NCI-H460 (cell line): ENCODE data around the gene MYO5A. TPM values are rescaled to one million over a fixed set of nuclear protein-coding genes. Genes with fewer than 3 reads are reported as not detected.
"Not testable (repeated sequence)": the region's sequence is repeated elsewhere in the genome, so short reads cannot be mapped to it uniquely, and the experiment has no call there.

Experiments used
- DNase-seq: peaks from one replicate; pipeline ENCODE4 v3.0.0-alpha.2; 2016; ENCODE audit warnings: low read depth; ENCODE audit errors: extremely low read depth
- total RNA-seq: library from RNA; depleted of rRNA; stranded (reverse); fragments of >200 nt; shearing (Covaris generic); gene quantifications from 2 replicates; pipeline ENCODE4 v1.2.3, GENCODE V29; 2014

MYO5A gene
- total RNA-seq, 1 experiment from 2014 or later, result 12.6 TPM

DNA sequence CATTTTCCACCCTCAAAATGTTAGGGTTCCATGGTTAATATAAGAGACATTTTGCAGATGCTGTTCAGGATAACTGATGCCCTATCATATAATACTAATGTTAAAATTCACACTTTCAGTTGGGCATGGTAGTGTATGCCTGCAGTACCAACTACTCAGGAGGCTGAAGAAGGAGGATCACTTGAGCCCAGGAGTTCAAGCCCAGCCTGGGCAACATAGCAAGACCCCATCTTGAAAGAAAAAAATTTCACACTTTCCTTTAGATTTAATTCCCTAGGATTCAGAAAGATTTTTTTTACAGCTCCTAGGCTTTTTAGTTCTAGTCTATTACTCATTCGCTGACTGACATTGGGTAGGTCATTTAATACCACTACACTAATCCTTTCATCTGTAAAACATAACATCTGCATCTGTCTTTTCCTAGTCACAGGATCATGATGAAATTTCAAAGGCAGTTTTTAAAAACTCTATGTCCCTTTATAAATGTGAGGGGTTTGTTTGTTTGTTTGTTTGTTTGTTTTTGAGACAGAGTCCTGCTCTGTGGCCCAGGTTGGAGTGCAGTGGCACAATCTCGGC, 103.7 kb downstream of the MYO5A start:
- DNase-seq, result no peak

GRCh38 chr15:52423852-52424251, 104.8 kb downstream of the MYO5A start:
- DNase-seq, result no peak

GRCh38 chr15:52422001-52422400, 106.7 kb downstream of the MYO5A start:
- no peak for DNase-seq

GRCh38 chr15:52421029-52421428, 107.7 kb downstream of the MYO5A start:
- no peak for DNase-seq

- DNase-seq, result no peak
Measured at GRCh38 chr15:52419494-52419893, 109.2 kb downstream of the MYO5A start.

DNA sequence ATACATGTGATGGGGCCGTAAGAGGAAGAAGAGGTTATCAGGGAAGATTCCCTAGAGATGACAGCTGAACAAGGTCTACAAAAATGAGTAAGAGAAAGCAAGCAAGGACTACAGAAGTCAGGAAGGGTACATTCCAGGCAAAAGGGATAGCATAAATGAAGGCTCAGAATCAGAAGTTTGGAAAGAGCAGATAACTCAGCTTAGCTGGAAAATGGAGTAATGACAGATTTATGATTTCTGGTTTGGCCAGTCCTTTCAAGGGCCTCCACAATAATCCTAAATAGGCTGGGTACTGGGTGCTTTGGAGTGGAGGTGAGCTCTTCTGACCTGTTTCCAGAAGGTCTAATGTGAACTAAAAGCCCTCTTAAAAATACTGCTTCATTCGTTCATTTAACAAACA, 110.7 kb downstream of the MYO5A start:
- no peak for DNase-seq

DNA sequence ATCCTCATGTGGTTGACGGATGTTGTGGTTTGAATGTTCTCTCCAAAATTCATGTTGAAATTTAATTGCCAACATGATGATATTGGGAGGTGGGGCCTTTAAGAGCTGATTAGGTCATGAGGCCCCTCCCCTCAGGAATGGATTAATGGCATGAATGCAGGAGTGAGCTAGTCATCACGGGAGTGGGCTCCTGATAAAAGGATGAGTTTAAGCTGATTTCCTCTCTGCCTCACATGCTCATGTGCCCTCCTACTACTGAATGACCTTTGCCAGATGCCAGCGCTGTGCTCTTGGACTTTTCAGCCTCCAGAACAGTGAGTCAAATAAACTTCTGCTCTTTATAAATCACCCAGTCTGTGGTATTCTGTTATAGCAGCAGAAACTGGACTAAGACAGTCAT, 111.2 kb downstream of the MYO5A start:
- DNase-seq, result no peak

DNA sequence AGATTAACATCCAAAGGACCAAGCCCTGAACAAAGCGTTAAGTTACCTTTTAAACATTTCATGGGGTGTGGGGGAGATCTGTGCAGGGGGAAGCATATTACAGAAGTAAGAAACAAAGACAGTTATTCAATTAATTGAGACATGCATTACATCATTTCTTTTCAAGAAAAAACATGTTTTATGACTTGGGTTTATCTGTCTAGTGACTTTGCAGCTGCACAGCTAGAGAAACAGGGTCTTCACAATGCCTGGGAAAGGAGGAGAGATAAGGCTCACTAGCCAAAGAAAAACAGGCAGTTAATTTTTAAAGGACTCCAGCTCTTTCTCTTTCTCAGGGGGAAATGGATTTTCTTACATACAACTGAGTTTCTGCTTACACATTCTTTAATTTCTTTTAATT, 112.1 kb downstream of the MYO5A start:
- DNase-seq, result not testable (repeated sequence)

DNA sequence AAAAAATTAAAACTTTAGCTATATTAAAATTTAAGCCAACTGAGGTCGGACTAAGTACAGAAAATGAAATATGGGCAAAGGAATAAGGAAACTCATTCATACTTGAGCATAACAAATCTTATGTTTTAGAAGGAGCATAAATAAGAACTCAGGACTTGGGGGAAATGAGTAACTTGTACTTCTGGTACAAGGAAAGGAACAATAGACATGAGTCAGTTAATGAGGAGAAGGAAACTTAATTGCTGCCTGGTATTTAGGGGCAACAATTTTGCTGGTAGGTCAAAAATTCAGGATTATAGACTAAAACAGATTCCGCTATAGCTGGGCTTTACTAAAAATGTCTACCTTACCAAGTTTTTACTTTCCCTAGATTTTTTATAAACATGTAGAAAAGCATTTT, 113.1 kb downstream of the MYO5A start:
- no peak for DNase-seq

DNA sequence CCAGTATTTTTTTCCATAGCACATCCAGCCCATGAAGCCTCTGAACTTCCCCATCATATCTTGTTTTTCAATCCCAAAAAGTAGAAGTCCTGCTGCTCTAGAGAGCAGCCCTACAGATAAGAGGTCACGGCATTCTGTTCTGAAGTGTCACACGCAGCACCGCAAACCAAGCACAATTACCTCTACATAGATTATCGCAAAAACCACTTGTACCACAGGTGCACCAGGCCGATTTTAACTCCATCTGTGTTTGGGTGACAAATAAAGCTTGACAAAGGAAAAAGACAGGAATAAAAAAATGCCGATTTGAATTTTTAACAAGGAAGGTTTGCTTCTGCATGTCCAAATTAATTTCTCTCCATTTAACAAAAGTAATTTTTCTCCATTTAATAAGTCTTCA, 113.7 kb downstream of the MYO5A start:
- DNase-seq, result no peak

GRCh38 chr15:52408823-52409222, 119.9 kb downstream of the MYO5A start:
- no peak for DNase-seq

GRCh38 chr15:52407374-52407773, 121.3 kb downstream of the MYO5A start:
- no peak for DNase-seq

- DNase-seq, result no peak
Measured at GRCh38 chr15:52406601-52407000, 122.1 kb downstream of the MYO5A start.

DNA sequence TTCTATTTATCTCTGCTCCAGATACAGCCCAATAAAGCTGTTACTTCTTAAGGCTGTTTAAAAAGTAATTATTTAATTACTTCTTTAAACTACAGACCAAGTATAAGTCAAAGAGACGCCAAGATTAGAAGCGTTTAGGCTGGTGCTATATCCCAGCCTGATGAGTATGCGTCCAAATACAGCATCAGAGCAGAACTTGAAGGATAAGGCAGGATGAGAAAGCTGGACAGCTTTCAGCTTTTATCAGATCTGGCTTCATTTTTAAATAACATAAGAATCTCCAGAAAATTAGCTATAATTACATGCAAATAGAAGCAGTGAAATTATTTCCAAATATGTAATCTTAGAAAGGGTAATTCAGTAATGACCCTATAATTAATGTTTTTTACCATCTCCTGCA, 122.8 kb downstream of the MYO5A start:
- no peak for DNase-seq

- no peak for DNase-seq
Measured at GRCh38 chr15:52397118-52397517, 131.6 kb downstream of the MYO5A start.

GRCh38 chr15:52394118-52394517, 134.6 kb downstream of the MYO5A start:
- no peak for DNase-seq

DNA sequence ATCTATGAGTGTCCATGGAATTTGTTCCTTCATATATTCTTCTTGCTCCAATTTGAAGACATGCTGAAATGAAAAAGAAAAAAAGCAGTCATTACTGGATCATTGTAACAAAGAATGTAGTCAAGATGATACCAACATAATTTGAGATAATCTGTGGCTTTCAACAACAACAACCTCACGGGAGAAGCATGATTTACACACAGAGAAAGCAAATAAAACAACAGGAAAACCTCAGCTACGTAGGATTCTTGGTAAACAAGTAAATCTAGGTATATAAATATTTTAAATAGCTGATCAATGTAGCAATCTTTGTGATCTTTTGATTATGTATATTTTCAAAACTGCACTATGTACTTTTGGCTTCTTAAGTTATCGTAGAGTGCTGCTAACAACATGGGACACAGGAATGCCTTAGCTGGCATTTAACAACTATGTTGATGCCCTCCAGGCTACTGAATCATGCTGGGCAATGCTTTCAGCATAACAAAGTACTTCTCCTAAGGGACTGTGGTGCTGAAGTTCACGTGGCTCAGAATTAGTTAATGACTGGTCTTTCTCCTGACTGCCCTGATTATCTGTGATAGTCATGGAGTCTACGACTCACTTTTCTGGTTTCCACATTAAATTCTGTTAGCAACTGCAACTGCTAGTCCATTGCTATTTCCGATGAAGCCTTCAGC, 136.5 kb downstream of the MYO5A start:
- DNase-seq, result peak; percentile 21

DNA sequence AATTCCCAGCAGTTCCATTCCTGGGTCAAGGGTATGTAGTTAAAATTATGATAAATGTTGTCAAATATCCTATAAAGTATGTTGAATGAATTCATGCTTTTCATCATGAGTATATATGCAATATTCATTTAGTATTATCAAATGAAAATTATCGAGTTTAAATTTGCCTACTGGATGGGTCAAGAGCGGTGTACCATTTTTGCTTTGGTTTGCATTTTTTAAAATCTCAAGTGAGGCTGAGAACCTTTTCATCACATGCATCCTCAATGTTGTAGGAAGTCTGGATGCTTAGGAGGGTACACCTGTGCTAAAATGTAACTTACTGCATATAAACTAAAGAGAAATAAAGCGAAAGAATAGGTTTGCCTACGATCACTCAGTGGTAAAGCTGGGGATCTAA, 137.6 kb downstream of the MYO5A start:
- DNase-seq, result no peak

- DNase-seq, result no peak
Measured at GRCh38 chr15:52385670-52386069, 143.0 kb downstream of the MYO5A start.

DNA sequence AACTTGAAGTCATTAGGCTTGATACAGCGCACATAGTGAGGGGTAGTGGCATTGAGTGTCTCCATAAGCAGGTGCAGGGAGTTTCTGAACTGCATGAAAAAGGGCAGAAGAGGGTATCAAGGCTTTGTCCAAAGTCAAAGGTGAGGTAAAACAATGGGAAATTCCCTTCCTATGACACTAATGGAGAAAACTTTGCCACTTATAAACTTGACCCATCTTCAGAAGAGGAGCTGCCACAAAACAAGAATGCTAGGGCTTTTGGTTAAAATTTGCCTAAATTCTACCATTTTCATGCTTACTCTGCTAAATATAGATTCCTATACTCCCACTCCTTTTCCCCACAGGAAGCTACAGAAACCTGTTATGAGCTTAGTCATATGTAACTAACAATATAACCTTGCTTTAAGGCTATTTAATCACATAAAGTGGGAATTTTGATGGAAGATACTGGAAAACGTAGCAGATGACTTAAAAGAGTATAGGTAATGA, 145.5 kb downstream of the MYO5A start:
- no peak for DNase-seq

- no peak for DNase-seq
Measured at GRCh38 chr15:52382647-52383046, 146.0 kb downstream of the MYO5A start.

DNA sequence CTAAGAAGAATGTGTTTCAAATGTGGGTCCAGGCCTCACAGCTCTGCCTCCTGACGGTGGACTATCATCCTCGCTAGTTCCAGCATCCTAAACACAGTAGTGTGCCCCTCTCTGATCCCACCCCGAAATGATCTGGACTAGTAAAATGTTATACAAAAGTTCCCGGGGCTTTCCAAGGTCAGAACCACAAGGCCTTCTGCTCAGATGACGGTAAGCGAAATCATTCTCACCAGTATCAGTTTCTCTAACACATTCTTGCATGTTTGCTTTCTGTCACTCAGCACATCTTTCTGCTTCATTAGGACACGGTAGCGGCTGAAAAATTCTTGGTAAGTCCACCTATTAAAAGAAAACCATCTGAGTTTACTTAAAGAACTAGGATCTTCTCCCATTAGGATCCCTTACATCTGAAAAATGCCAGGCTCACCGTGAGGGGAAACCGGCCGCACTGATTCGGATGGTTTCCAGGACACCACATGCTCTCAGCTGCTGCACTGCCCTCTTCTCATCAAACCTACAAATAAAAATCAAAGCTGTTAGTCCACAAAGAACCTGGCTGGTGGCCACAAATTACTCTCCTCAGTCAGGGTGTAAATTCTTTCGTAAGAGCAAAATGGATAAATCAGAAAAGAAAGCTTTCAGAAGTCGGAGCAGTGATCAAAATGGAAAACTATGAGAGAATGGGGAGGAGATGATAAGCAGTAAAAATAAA, 149.1 kb downstream of the MYO5A start:
- DNase-seq, result no peak
